Suppressor macrophage treated with lipopolysaccharide for 1 hour (primary cell): Measurements from ENCODE around the gene B4GALT4.

Experiments used
- DNase-seq, 3 donors: peaks; one replicate each; pipeline ENCODE4 v3.0.0-alpha.2; 2020 to 2022

The B4GALT4 gene

DNA sequence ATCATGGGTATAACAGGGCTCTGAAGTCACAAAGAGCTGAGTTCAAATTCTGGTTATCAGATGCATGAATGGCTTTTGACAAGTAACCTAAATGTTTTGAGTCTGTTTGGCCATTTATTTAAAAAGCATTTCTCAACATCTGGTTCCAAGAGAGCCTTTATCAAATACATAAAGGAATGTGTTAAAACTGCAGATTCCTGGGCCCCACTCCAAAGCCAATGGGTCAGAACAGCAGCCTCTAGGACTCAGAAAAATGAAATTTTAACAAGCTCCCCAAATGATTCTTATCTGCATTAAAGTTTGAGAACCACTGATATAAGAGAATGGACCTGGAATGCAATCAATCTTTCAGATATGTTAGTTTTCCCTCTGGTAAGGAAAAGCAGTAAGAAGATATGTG, 3.4 kb downstream of the B4GALT4 start:
- no peak for DNase-seq

DNA sequence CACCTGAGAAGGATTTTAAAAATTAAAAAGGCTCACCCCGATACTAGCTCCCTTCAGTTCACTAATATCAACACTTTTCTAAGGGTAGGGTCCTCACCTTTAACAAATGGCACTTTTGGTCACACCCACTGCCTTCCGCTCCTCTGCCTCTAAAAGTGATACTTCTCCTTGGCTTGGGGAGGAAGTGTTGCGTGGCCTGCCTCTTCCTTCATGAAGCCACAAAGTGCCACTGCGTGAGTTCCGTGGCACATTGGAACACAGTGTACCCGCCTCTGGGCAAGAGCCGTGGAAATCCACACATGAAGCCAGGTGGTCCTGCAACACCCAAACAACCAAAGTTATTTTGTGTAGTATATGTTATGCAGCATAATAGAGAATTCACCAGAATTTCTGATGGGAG, 3.9 kb downstream of the B4GALT4 start:
- DNase-seq, result peak in 2 of 3 donors; percentile 10 to 16

DNA sequence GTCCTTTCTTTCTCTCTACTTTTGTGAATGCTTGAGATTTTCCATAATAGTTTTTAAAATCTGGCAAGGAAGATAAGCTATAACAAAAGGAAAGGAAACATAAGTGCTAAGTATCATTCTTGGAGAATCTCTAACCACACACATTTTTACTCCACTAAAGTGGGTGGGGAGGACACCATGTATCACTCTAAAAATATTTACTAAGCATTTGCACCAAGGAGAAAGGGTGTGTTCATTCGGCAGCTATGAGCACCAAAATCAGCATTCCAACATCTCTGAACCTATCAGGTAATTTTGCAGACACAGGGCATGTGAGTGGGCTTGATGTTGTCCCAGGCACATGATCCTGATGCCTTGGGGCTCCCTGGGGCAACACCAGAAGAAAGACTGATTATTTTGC, 5.5 kb downstream of the B4GALT4 start:
- DNase-seq, result no peak

DNA sequence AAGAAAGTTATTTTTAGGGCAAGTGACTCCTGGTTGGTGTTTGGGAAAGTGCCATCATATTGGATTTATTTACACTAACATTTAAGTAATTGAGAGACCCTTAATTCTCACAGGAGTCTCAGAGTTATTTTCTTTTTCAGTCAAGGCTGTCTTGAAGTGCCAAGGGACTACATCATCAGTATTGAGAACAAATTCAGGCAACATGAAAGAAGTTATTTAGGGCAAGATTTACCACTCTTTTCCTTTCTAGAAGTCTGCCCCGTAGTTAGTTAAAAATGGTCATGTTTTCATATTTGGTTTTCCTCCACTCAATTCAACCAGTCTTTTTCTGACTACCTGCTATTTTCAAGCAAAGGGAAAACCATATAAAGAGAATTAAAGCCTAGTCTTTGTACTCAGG, 6.1 kb downstream of the B4GALT4 start:
- no peak for DNase-seq

DNA sequence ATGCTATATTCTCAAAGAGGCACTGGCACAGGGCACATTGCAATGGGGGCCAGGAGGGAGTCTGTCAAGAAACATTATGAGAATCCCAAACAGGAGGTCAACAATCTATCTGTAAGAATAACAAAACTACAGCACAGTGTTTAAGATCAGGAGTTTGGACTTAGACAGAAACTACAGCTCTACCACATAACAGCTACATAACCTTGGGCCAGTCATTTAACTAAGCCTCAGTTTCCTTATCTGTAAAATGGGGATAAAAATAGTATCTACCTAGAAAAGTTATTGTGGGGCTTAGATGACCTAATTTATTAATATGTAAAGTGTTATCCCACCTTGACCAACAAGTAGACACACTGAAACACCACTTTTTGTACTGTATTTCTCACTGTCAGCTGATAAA, 9.9 kb downstream of the B4GALT4 start:
- DNase-seq, result no peak

DNA sequence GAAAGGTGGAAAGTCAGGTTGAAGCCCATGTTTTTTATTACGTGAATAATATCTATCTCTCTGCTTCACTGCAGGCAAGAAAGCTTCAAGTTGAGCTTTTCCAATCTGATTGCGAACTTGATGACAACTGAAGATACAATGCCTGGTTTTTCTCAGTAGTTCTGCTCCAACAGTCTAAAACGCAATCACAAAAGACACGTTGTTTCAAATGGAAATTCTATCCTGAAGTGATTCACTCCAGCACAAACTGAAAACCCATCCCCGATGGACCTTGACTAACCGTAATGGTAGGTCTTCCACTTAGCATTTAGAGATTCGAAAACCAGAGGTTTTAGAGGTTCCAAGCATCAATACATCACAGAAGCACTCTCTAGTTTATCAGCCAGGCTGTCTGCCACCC, 10.6 kb downstream of the B4GALT4 start:
- no peak for DNase-seq

DNA sequence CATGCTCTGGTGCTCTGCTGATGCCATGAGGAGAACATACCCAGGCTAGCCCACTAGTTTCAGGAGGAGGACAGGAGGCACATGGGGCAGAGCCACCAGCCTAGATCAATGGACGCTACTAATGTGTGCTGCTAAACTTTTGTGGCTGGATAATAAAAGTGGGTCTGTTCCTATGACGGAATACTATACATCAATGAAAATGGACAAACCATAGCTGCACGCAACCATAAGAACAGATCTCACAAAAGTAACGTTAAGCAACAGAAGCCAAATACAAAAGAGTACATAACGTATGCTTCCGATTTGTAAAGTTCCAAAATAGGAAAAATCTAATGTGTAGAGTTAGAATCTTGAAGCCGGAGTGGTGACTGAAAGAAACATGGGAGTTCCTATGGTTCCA, 11.5 kb downstream of the B4GALT4 start:
- no peak for DNase-seq

DNA sequence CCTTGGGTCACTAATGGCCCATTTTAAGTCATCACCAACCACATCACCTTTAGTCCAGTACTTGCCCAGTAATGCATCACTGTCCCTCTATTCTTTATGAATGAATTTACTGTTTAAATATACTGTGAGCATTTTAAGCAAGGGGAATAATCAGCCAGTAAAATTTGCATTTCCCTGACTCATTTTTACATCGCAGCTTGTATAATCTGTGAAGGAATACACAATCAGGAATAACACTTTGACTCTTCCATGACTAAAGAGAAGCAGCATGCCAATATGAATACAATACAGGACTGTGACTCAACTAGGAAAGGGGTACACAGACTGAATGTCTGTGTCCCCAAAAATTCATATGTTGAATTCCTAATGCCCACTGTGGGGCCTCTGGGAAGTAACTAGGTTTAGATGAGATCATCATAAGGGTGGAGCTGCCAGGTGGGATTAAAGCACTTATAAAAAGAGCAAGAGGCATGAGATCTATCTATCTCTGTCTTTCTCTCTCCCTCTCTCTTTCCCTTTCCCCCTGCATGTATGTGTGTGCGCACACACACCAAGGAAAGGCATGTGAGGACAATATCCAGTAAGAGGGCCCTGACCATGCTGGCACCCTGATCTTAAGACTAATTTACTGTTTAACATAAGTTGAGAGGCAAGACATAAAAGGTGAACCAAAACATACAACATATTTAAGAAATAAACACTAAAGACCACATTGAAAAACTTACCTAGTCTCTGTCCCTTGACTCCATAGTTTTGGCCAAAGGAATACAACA, 12.1 kb downstream of the B4GALT4 start:
- DNase-seq, result no peak

DNA sequence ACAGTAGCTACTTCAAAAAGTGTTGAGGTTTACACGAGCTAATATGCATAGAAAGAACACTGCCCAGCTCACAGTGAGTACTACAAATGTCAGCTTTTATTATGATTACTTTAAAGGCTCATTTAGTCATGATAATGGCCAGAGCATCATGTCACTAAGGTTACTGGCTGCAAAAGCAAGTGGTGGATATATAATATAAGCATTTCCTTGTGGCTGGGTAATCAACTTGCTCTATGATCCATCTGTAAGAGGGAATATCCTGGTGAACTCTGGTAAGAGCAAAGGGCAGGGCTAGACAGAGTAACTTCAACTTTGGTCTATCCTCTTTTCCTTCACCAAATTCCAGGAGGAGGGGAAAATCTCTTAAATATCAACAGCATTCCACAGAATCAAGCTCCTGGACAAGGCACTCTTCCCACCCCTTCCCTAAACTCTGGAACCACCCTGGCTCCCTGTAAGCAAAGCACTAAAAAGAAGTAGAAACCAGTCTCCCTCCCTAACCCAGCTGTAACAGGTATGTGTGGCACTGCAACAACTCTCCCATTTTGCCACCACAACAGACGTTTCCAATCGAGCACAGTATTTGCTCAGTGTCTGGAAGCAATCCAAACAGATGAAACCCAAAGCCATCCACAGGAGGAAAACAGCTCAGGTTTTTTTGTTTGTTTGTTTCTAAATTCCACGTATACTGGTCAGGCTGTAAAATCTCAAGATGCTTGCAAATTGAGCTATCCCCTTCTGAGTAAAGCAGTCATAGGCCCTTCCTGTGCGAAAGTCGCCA, 13.4 kb downstream of the B4GALT4 start:
- DNase-seq, result no peak

DNA sequence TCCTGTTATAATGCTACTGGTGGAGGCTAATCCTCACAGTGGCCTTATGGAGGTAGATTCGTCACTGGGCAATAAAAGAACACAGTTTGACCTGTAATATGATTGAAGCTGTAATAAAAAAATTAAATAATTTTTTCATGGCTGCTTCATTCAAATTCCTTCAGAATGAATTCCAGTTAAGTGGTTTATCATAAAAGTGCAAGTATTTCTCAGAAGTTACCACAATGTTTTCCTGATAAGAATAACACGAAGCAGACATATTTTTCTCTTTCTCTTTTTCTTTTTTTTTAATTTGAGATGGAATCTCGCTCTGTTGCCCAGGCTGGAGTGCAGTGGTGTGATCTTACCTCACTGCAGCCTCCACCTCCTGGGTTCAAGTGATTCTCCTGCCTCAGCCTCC, 15.6 kb downstream of the B4GALT4 start:
- DNase-seq, result no peak

DNA sequence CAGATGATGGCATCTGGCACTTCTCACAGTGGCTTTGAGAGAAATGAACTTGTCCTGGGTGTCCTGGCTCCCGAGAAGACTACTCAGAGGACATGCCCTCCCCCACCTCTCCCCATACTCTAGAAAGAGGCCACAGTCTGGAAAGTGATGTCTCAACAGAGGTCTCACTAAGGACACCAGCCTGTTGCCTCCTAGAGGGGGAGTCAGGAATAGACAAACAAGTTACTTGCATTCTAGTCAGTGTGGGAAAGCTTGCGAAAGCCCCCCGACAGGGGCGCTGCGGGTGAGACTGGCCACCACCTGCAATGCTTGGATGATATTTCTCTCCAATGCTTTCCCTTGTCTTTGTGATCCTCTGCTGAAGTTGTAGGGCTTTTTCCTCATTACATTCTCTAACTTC, 17.2 kb downstream of the B4GALT4 start:
- no peak for DNase-seq

DNA sequence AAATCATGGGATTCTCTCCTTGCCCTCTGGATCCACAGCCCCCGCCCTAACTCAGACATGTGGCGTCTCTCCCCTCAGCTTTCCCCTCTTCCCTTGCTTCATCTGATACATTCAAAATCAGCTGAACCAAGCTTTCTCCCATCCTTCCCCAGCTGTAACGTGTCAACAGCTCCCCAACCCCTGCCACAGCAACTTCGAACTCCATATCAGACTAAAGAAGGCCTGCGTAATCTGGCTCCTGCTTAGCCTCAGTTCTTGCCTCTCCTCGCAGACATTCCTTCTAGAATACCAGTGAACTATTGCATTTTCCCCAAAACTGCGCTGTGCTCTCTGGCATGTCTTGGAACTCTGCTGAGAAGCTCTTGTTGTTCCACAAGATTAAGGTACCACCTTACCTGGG, 18.3 kb downstream of the B4GALT4 start:
- DNase-seq, result no peak

DNA sequence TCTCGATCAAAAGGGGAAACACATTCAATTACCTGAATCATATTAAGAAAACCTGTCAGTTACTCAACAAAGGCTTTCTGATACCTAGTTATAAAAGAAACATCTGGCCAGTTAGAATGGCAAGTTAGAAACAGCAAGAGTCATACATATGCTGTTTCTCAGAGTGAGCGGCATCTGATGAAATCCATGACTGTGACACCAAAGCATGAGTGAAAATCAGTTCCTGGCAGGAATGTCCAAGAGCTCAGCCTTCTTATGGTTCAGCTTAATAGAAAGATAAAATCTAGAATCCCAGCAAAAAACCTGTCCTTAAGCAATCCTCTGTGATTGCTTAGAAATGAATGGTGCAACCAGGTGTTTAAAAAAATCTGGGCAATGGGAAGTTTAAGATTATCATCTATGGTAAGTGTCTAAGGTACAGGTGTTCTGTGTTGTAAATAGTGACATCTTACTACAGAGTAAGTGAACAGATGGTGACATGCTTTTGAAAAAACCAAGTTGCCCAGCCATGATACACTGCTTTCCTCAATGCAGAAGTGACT, 18.8 kb downstream of the B4GALT4 start:
- no peak for DNase-seq

DNA sequence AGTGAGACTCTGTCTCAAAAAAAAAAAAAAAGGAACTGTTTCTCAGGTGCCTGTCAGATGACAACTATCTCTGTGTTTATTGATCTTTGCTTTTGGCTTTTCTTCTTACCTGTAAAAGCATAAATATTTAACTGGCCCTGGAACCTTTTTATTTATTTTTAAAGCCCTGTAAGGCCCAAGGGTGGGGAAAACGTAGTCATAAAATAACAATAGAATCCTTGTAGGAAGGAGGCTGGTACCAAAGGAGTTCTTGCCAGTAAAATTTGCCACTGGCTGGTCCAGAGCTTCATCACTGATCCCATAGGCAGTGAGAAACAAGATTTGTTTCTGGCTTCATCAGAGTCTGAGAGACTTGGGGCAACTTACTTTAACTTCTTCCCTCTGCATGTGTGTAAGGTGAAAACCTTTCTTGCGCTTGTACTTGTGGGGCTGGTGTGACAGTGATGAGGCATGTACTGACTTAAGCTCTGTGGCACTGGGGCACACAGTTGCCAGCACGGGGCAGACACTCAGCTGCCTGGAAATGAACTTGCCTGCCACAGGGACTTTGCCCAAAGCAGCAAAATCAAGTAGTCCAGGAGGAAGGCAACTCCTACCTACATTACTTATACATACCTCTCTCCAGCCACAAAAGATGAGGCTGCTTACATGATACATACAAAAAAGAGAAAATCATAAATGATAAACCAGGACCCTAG, 19.6 kb downstream of the B4GALT4 start:
- no peak for DNase-seq

DNA sequence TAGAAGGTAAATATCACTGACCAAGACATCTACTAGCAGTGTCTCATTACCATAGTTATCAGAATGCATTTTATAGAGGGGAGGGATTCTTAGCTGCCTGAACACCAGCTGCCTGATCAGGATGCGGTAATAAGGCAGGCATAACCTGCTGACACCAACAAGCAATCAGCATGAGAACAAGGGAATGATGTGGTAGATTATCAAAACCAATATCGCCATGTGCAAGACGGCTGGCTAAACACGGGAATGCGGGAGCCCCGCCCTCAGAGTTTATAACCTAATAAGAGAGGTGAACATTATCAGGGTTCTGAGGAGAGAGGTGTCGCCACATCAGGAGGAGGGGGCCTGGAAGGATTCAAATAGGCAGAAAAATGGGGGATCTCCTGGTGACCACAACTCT, 20.5 kb downstream of the B4GALT4 start:
- no peak for DNase-seq

DNA sequence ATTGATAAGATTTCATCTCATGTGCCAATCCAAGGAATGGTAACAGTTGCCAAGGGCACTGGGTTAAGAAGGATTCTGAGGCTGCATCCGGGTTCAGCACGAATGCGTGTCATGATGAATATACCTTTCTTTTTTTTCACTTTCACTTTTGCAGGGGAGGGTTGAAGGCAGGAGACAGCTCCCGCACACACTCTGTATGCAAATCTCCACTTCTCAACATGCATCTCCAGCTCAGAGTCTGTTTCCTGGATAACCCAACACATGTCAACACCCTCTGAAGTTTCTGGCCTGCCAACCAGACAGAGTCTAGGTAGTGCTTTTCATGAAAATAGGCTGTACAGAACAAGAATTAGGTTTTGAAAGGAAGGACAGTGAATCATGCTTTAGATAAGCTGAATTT, 21.6 kb downstream of the B4GALT4 start:
- no peak for DNase-seq

DNA sequence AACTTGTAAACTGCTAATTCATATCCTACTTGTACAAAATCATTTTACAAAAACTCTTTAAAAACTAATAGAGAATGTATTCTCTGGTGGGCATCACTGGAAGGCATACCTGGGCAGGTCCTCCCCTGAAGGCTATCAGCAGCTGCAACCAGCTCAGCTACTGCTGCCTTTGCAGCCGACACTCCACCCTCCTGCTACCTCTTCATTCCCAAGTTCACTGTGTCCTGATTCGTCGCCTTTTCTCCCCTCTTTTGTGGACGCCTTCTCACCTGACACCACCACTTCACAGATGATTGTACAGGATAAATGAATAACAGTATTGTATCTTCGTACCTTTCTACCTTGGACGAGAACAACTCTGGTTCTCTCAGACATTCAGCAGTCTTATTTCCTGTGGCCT, 28.9 kb downstream of the B4GALT4 start:
- no peak for DNase-seq

DNA sequence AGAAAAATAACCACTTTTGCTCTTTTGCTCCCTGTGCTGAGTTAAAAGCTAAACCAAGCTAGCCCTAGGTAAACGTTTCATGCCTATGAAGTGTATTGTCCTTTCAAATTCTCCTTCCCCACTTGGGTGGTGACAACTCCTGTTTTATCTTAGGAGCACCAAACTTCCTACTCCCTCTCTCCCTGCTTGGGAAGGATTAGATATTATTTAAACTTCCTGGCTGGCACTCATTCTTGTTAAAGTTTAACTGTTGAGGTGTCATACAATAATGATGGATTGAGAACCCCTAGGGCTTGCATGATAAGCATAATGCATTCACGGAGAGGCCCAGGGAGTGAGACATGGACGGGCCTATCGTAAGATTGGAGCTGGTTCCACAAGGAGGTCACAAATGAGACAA, 29.5 kb downstream of the B4GALT4 start:
- DNase-seq, result no peak

DNA sequence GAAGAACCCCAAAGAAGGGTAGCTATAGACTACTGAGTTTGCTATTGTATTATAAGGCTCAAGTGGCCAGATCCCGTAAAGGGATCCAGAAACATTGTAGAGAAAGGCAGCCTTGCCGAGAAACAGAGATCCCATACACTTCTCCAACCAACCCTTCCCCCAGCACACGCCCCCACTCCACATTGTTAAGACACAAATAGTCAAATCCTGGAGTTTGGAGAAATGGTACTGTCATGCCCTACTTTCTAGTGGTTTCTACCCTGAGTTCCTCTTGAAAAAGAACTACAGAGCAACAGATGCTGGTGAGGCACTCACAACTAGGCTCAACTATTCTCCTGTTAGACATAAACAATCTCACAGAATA, 33.2 kb downstream of the B4GALT4 start:
- no peak for DNase-seq

DNA sequence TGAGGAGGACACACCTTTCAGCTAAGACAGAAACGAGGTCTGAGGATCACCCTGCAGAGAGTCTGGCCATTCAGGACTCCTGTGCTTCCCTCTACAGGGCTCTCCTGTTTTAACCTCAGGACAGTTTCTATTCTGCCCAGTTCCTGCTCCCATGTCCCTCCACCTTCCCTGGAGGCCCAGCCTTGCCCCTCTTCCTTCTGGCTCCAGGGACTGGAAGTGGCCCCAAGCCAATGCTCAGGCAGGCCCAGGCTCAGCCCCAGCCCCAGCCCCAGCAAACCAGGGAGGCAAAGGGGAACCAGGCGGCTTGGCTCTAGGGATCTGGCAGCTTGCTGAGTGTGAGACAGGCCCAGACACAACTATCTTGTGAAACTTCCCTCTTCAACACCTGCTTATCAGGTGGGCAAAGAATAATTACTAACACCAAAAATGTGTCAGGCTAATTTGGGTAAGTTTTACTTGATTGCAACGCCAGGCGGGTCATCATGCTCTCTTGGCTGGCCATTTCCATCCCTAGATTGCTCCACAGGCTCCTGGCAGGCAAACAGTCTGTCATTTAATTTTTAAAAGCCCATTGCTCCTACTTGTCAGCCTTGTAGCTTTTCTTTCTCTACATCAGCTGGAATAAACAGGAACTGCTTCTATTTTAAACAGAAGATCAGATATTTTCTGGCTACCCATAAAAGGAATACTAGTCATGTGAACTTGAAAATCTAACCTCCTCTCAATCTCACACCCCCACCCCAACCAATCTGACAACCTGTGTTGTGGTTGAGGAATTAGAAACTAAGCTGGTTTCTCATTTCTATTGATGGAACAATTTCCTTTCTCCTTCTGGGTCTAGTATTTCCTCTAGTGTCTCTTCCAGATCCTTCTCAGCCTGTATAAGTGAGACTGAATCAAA, 33.8 kb downstream of the B4GALT4 start:
- DNase-seq, result no peak

DNA sequence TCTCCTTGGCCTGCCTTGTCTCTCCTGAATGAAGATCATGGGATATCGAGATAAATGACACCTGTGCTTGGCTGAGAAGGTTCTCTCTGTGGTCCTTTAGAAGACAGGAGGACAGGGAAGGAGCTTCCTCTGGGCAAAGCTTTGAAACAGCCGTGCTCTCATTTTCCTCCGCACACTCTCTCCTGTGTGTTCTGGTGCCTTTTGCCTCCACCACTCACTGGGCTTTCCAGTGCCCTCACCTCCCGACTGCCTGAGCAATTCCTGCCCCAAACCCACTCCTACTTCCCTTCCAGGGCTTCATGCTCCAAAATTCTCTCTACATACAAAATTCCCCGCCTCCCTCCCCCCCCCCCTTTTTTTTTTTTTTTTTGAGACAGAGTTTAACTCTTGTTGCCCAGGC, 35.0 kb downstream of the B4GALT4 start:
- no peak for DNase-seq

DNA sequence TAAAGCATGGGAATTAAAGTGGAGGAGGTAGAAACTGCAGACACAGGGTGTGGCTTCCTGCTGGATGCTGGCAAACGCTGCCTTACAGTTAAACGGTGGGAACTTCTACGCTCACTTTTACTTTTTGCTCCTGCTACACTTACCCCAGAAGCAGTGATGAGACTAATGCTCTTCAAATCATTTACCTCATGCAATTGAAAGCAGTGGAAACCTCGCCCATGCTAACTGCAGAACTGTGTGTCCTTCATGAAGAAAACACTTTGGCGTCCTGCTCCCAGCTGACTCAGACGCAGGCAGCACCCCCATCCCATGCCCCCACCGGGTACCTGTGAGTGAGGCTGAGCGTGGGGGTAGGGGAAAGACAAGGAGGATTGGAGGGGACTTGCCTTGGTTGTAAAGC, 35.5 kb downstream of the B4GALT4 start:
- no peak for DNase-seq

DNA sequence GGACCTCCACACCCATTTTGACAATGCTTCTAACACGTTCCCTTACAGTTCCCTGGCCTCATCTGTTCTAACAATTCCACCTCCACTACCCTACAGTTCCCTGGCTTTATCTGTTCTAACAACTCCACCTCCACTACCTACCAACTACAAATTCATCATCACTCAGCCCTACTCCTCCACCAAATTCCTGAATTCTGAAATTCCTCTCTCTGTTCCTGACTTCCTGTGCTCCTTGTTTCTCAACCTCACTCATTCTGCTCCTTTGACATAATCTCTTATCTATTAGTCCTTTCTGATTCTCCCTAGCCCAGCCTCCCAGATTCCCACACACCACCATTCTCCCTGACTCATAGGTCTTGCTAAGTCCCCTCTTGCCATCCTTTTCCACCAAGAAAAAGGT, 44.8 kb downstream of the B4GALT4 start:
- DNase-seq, result no peak
